BE2C (cell line): ENCODE measurements around the gene ZNF189.

Source experiments
- DNase-seq: peaks from one replicate; pipeline ENCODE4 v3.0.0-alpha.2; 2020
- H3K27me3 ChIP-seq: fragments of 250-450 bp; sonication (Bioruptor Pico); 2 replicates; pipeline ENCODE4 v1.5.1; 2020; ENCODE audit warnings: mild to moderate bottlenecking
- H3K36me3 ChIP-seq: fragments of 250-450 bp; sonication (Bioruptor Pico); 2 replicates; pipeline ENCODE4 v1.5.1; 2020; ENCODE audit warnings: mild to moderate bottlenecking
- H3K4me1 ChIP-seq: fragments of 250-450 bp; sonication (Bioruptor Pico); 2 replicates; pipeline ENCODE4 v1.5.1; 2020
- H3K4me3 ChIP-seq: 2 replicates; pipeline ENCODE4 v1.5.1; 2011; ENCODE audit warnings: low read depth, low read length
- H3K9me3 ChIP-seq: fragments of 250-450 bp; sonication (Bioruptor Pico); 2 replicates; pipeline ENCODE4 v1.5.1; 2020
- TF ChIP-seq, protein P1 (sequence below): IDR thresholded peaks from 2 replicates; pipeline ENCODE4 v1.5.1; 2012; ENCODE audit warnings: mild to moderate bottlenecking, low read depth, low read length

The ZNF189 gene

DNA sequence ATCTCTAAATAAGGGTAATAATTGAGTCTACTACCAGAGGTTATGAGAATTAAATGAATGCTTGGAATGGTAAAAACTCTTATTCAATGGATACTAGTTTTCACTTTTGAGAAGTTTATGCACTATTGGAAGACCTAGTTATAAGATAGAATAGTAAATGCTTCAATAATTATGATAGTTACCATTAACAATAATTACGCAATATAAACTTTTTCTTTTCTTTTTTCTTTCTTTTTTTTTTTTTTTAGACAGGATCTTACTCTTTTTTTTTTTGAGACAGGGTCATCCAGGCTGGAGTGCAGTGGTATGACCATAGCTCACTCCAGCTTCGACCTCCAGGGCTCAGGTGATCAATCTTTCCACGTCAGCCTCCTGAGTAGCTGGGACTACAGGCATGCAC lies 30.3 kb downstream of the ZNF189 start:
- H3K4me1 ChIP-seq, result no peaks in the 10 kb centered on the region
- DNase-seq, result no peak
- H3K4me3 ChIP-seq, result no peak overlapping the region
- no peaks in the 10 kb centered on the region; the same call in 1 of the 2 replicates for H3K9me3 ChIP-seq
- no peaks in the 10 kb centered on the region for H3K36me3 ChIP-seq
- H3K27me3 ChIP-seq, result peaks cover 7% of the 10 kb centered on the region; the same call in 1 of the 2 replicates
- TF ChIP-seq, protein P1, sequence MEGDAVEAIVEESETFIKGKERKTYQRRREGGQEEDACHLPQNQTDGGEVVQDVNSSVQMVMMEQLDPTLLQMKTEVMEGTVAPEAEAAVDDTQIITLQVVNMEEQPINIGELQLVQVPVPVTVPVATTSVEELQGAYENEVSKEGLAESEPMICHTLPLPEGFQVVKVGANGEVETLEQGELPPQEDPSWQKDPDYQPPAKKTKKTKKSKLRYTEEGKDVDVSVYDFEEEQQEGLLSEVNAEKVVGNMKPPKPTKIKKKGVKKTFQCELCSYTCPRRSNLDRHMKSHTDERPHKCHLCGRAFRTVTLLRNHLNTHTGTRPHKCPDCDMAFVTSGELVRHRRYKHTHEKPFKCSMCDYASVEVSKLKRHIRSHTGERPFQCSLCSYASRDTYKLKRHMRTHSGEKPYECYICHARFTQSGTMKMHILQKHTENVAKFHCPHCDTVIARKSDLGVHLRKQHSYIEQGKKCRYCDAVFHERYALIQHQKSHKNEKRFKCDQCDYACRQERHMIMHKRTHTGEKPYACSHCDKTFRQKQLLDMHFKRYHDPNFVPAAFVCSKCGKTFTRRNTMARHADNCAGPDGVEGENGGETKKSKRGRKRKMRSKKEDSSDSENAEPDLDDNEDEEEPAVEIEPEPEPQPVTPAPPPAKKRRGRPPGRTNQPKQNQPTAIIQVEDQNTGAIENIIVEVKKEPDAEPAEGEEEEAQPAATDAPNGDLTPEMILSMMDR, result no peak

- Histone ChIP-seq H3K4me3 (no peak overlapping the region), H3K4me1 (no peaks in the 10 kb centered on the region)
Measured at GRCh38 chr9:101429736-101430135, 31.1 kb downstream of the ZNF189 start.

DNA sequence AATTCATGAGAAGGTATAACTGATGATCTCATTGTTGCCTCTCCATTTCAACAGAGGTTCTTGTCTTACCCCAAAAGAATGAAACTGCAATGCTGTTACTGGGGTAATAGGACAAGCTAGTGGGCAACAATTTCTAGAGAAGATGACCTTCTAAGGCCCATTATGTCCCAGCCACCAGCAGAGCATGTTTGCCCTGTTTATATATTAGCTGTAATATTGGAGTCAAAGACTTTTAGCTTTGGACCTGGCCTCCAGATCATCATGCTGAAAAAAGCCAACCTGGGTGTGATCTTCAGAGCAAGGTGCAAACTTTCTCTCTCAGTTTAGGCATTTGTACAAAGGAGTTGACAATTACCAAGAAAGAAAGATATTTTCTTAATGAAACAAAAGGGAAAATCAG lies 33.5 kb downstream of the ZNF189 start:
- no peak for DNase-seq
- Histone ChIP-seq H3K4me1 (no peaks in the 10 kb centered on the region), H3K4me3 (no peak overlapping the region), H3K9me3 (no peaks in the 10 kb centered on the region; the same call in 1 of the 2 replicates), H3K27me3 (peaks cover 14% of the 10 kb centered on the region), H3K36me3 (no peaks in the 10 kb centered on the region)
- TF ChIP-seq, protein P1, result no peak

More at GRCh38 chr9:101429736-101430135, 31.1 kb downstream of the ZNF189 start:
- peaks cover 7% of the 10 kb centered on the region; the same call in 1 of the 2 replicates for H3K27me3 ChIP-seq
- no peak for DNase-seq
- TF ChIP-seq, protein P1, result no peak
- no peaks in the 10 kb centered on the region for H3K36me3 ChIP-seq
- no peaks in the 10 kb centered on the region; the same call in 1 of the 2 replicates for H3K9me3 ChIP-seq

GRCh38 chr9:101432740-101433139 lies 34.1 kb downstream of the ZNF189 start:
- TF ChIP-seq, protein P1, result no peak
- no peak for DNase-seq
- no peaks in the 10 kb centered on the region for H3K4me1 ChIP-seq
- H3K9me3 ChIP-seq, result no peaks in the 10 kb centered on the region; the same call in 1 of the 2 replicates
- no peak overlapping the region for H3K4me3 ChIP-seq
- H3K27me3 ChIP-seq, result peaks cover 19% of the 10 kb centered on the region
- no peaks in the 10 kb centered on the region for H3K36me3 ChIP-seq

DNA sequence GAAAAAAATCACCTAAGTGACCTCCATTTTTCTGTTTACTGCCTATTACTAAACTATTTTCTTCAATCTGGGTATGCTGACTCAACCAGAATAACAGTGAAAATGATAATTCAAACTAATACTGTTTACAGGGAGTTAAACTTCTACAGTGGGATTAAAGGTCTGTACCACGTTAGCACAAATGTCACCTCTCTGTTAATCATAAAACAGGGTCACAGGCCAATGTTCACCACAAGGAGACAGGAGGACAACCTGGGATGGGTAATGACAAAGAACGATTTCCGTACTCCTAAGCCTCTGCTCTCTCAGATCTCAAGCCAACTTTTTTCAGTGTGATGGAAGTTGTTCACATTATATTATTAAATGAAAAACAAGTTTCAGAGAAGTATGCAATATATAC lies 34.6 kb downstream of the ZNF189 start:
- Histone ChIP-seq H3K4me1 (no peaks in the 10 kb centered on the region), H3K4me3 (no peak overlapping the region), H3K36me3 (no peaks in the 10 kb centered on the region), H3K27me3 (peaks cover 17% of the 10 kb centered on the region), H3K9me3 (no peaks in the 10 kb centered on the region; the same call in 1 of the 2 replicates)
- TF ChIP-seq, protein P1, result no peak
- no peak for DNase-seq

GRCh38 chr9:101434998-101435397 lies 36.3 kb downstream of the ZNF189 start:
- no peak overlapping the region for H3K4me3 ChIP-seq
- H3K4me1 ChIP-seq, result no peaks in the 10 kb centered on the region
- TF ChIP-seq, protein P1, result no peak
- DNase-seq, result no peak
- H3K36me3 ChIP-seq, result no peaks in the 10 kb centered on the region
- H3K27me3 ChIP-seq, result peaks cover 17% of the 10 kb centered on the region
- H3K9me3 ChIP-seq, result no peaks in the 10 kb centered on the region
